ENCODE measurements around the gene ANKRD9. TPM values are rescaled to one million over a fixed set of nuclear protein-coding genes. Genes with fewer than 3 reads are reported as not detected.

ANKRD9 gene
- total and polyA plus RNA-seq, 9 of the 15 experiments (the other 6 are each of a cell fraction or from before 2014, with no cell fraction given), result 0.04 to 32.9 (median 5.3) TPM

DNA sequence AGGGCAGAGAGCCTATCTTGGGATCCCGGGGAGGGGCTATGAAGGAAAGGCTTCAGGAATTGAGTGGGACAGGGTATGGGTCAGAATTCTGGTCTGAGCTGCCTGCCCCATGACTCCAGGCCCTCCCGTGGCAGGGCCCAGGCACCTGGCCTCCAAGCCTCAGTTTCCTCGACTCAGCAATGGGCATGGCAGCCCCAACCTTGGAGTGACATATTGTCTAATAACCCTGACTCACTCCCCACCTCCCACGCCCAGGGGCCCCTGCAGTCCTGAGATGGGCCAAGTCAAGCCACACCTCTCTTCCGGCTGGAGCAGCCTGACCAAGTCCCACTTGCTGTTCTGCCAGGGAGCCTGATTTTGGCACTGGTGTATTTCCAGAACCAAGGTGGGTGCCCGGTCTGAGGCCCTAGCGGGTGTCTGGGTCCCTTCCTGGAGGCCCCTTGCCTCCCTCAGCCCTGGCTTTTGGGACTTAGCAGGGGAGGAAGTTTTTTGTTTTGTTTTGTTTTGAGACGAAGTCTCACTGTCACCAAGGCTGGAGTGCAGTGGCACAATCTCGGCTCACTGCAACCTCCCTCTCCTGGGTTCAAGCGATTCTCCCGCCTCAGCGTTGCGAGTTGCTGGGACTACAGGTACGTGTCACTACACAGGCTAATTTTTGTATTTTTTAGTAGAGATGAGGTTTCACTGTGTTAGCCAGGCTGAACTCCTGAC lies 42.6 kb upstream of the ANKRD9 start (continued):
- TF ChIP-seq, protein P1, sequence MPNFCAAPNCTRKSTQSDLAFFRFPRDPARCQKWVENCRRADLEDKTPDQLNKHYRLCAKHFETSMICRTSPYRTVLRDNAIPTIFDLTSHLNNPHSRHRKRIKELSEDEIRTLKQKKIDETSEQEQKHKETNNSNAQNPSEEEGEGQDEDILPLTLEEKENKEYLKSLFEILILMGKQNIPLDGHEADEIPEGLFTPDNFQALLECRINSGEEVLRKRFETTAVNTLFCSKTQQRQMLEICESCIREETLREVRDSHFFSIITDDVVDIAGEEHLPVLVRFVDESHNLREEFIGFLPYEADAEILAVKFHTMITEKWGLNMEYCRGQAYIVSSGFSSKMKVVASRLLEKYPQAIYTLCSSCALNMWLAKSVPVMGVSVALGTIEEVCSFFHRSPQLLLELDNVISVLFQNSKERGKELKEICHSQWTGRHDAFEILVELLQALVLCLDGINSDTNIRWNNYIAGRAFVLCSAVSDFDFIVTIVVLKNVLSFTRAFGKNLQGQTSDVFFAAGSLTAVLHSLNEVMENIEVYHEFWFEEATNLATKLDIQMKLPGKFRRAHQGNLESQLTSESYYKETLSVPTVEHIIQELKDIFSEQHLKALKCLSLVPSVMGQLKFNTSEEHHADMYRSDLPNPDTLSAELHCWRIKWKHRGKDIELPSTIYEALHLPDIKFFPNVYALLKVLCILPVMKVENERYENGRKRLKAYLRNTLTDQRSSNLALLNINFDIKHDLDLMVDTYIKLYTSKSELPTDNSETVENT (CRISPR knock-in tag; IDR thresholded peaks at IDR 0.05), result 0 out of 2 replicates have a peak, but pooled peaks have one; percentile 9
- TF ChIP-seq, protein P2, sequence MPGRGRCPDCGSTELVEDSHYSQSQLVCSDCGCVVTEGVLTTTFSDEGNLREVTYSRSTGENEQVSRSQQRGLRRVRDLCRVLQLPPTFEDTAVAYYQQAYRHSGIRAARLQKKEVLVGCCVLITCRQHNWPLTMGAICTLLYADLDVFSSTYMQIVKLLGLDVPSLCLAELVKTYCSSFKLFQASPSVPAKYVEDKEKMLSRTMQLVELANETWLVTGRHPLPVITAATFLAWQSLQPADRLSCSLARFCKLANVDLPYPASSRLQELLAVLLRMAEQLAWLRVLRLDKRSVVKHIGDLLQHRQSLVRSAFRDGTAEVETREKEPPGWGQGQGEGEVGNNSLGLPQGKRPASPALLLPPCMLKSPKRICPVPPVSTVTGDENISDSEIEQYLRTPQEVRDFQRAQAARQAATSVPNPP (IDR thresholded peaks at IDR 0.05; ENCODE audit: borderline replicate concordance, insufficient read depth, insufficient read length), result no peak
- TF ChIP-seq IFI16 (CRISPR knock-in tag; IDR thresholded peaks at IDR 0.05) (no peak), SAFB (IDR thresholded peaks at IDR 0.05; ENCODE audit: borderline replicate concordance, low read depth, low read length) (no peak), SIN3B (IDR thresholded peaks at IDR 0.05; ENCODE audit: low read depth) (no peak), ZZZ3 (IDR thresholded peaks at IDR 0.05) (no peak), ZNF695 (CRISPR knock-in tag; IDR thresholded peaks at IDR 0.05) (no peak), NFE2 (IDR thresholded peaks at IDR 0.05; ENCODE audit: low read depth) (peak; percentile 96), BRCA1 (IDR thresholded peaks at IDR 0.05) (no peak), BRCA1 (CRISPR knock-in tag; IDR thresholded peaks at IDR 0.05) (no peak), ETV5 (CRISPR knock-in tag; IDR thresholded peaks at IDR 0.05; ENCODE audit: low read depth) (peak; percentile 93), ETV1 (tag; conservative IDR thresholded peaks at IDR 0.05; ENCODE audit: low read depth) (peak; percentile 84), ZC3H11A (IDR thresholded peaks at IDR 0.05; ENCODE audit: low read depth, low read length) (no peak), ELF2 (CRISPR knock-in tag; IDR thresholded peaks at IDR 0.05) (no peak; the same call in 1 of the 2 replicates), C11orf30 (IDR thresholded peaks at IDR 0.05; ENCODE audit: low read depth) (peak; percentile 89), SMARCA4 (IDR thresholded peaks at IDR 0.05) (peak; percentile 92), KDM1A (IDR thresholded peaks at IDR 0.05) (peak; percentile 74 to 93), SMARCE1 (IDR thresholded peaks at IDR 0.05) (peak; percentile 89)
- TF ChIP-seq, protein P3, sequence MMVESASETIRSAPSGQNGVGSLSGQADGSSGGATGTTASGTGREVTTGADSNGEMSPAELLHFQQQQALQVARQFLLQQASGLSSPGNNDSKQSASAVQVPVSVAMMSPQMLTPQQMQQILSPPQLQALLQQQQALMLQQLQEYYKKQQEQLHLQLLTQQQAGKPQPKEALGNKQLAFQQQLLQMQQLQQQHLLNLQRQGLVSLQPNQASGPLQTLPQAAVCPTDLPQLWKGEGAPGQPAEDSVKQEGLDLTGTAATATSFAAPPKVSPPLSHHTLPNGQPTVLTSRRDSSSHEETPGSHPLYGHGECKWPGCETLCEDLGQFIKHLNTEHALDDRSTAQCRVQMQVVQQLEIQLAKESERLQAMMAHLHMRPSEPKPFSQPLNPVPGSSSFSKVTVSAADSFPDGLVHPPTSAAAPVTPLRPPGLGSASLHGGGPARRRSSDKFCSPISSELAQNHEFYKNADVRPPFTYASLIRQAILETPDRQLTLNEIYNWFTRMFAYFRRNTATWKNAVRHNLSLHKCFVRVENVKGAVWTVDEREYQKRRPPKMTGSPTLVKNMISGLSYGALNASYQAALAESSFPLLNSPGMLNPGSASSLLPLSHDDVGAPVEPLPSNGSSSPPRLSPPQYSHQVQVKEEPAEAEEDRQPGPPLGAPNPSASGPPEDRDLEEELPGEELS (CRISPR knock-in tag; IDR thresholded peaks at IDR 0.05; ENCODE audit: borderline replicate concordance), result 0 out of 2 replicates have a peak, but pooled peaks have one; percentile 13
- TF ChIP-seq, protein P4, sequence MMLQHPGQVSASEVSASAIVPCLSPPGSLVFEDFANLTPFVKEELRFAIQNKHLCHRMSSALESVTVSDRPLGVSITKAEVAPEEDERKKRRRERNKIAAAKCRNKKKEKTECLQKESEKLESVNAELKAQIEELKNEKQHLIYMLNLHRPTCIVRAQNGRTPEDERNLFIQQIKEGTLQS (IDR thresholded peaks at IDR 0.05), result peak; percentile 87
- TF ChIP-seq, protein P4 (CRISPR knock-in tag; conservative IDR thresholded peaks at IDR 0.05), result 0 out of 2 replicates have a peak, but pooled peaks have one; percentile 31
- TF ChIP-seq, protein P5, sequence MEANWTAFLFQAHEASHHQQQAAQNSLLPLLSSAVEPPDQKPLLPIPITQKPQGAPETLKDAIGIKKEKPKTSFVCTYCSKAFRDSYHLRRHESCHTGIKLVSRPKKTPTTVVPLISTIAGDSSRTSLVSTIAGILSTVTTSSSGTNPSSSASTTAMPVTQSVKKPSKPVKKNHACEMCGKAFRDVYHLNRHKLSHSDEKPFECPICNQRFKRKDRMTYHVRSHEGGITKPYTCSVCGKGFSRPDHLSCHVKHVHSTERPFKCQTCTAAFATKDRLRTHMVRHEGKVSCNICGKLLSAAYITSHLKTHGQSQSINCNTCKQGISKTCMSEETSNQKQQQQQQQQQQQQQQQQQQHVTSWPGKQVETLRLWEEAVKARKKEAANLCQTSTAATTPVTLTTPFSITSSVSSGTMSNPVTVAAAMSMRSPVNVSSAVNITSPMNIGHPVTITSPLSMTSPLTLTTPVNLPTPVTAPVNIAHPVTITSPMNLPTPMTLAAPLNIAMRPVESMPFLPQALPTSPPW (CRISPR knock-in tag; IDR thresholded peaks at IDR 0.05), result peak; percentile 78
